WTC11 (cell line): ENCODE results near the gene PCBP3. TPM values are rescaled to one million over a fixed set of nuclear protein-coding genes. Genes with fewer than 3 reads are reported as not detected.
A peak's percentile ranks its signal among the peaks of the same experiment; 100 is the strongest.

Source experiments
- ATAC-seq: fragments of 200-7000 bp; cut with Tn5 transposase; 2 replicates; pipeline ENCODE4 v1.10.0; 2021; ENCODE audit warnings: mild to moderate bottlenecking, moderate library complexity
- CTCF ChIA-PET: fragments of 300-600 bp; sonication (Branson Sonifier 250); formaldehyde crosslinking; loops from one replicate; lab custom pipeline; 2021; ENCODE audit warnings: antibody characterized with exemption; lab: Charles Lee
- POLR2A ChIA-PET: fragments of 350-600 bp; sonication (Branson Sonifier 250); formaldehyde crosslinking; loops from one replicate; lab custom pipeline; 2021; ENCODE audit warnings: antibody characterized with exemption; lab: Charles Lee
- DNase-seq: peaks from one replicate; pipeline ENCODE4 v3.0.0; 2021; ENCODE audit warnings: low spot score
- H3K27ac Mint-ChIP-seq: 2 replicates; pipeline ENCODE4 v1.8.0; 2021; ENCODE audit warnings: mixed read lengths
- H3K27me3 Mint-ChIP-seq: 2 replicates; pipeline ENCODE4 v1.8.0; 2021; ENCODE audit warnings: low read depth, mild to moderate bottlenecking, moderate library complexity, mixed read lengths
- H3K36me3 Mint-ChIP-seq: 2 replicates; pipeline ENCODE4 v1.8.0; 2021; ENCODE audit warnings: mixed read lengths
- H3K4me1 Mint-ChIP-seq: 2 replicates; pipeline ENCODE4 v1.8.0; 2022; ENCODE audit warnings: mixed read lengths
- H3K4me3 Mint-ChIP-seq: 2 replicates; pipeline ENCODE4 v1.8.0; 2021; ENCODE audit warnings: mild to moderate bottlenecking, moderate library complexity, mixed read lengths
- H3K9me3 Mint-ChIP-seq: 2 replicates; pipeline ENCODE4 v1.8.0; 2021; ENCODE audit warnings: mixed read lengths
- ATF1 ChIP-seq: sonication (generic); formaldehyde crosslinking; IDR thresholded peaks from 2 replicates; pipeline ENCODE4 v1.8.1; 2023; ENCODE audit warnings: mild to moderate bottlenecking, moderate library complexity, missing genetic modification reagents
- CREB1 ChIP-seq: sonication (generic); formaldehyde crosslinking; IDR thresholded peaks from 2 replicates; pipeline ENCODE4 v1.8.0; 2023; ENCODE audit warnings: mild to moderate bottlenecking, missing genetic modification reagents
- CREM ChIP-seq: sonication (generic); formaldehyde crosslinking; IDR thresholded peaks from 2 replicates; pipeline ENCODE4 v1.8.1; 2022; ENCODE audit warnings: mild to moderate bottlenecking, missing genetic modification reagents, moderate library complexity
- FOXJ3 ChIP-seq: sonication (generic); formaldehyde crosslinking; IDR thresholded peaks from 2 replicates; pipeline ENCODE4 v1.9.0; 2021; ENCODE audit warnings: missing genetic modification reagents, mild to moderate bottlenecking, borderline replicate concordance
- GTF2I ChIP-seq: fragments of 250-450 bp; sonication (Bioruptor Pico); conservative IDR thresholded peaks from 2 replicates; pipeline ENCODE4 v1.4.0; 2021; ENCODE audit warnings: mild to moderate bottlenecking
- JUN ChIP-seq: sonication (generic); formaldehyde crosslinking; IDR thresholded peaks from 2 replicates; pipeline ENCODE4 v1.8.0; 2023; ENCODE audit warnings: mild to moderate bottlenecking, missing genetic modification reagents
- KAT7 ChIP-seq: sonication (generic); formaldehyde crosslinking; IDR thresholded peaks from 2 replicates; pipeline ENCODE4 v1.8.1; 2023; ENCODE audit warnings: missing genetic modification reagents, mild to moderate bottlenecking, borderline replicate concordance
- NR2C2 ChIP-seq: sonication (generic); formaldehyde crosslinking; IDR thresholded peaks from 2 replicates; pipeline ENCODE4 v1.8.0; 2022; ENCODE audit warnings: mild to moderate bottlenecking, missing genetic modification reagents
- NR3C1 ChIP-seq: sonication (generic); formaldehyde crosslinking; conservative IDR thresholded peaks from 2 replicates; pipeline ENCODE4 v1.8.1; 2023; ENCODE audit warnings: low read depth, mild to moderate bottlenecking, missing genetic modification reagents
- OVOL2 ChIP-seq: fragments of 250-450 bp; sonication (Bioruptor Pico); IDR thresholded peaks from 2 replicates; pipeline ENCODE4 v1.9.0; 2021; ENCODE audit warnings: mild to moderate bottlenecking, borderline replicate concordance
- RELA ChIP-seq: sonication (generic); formaldehyde crosslinking; IDR thresholded peaks from 2 replicates; pipeline ENCODE4 v1.8.1; 2022; ENCODE audit warnings: missing genetic modification reagents, mild to moderate bottlenecking, borderline replicate concordance
- RORB ChIP-seq: fragments of 250-450 bp; sonication (Bioruptor Pico); IDR thresholded peaks from 2 replicates; pipeline ENCODE4 v1.9.0; 2021; ENCODE audit warnings: mild to moderate bottlenecking
- TEAD1 ChIP-seq: sonication (generic); formaldehyde crosslinking; IDR thresholded peaks from 2 replicates; pipeline ENCODE4 v1.8.0; 2022; ENCODE audit warnings: mild to moderate bottlenecking, missing genetic modification reagents
- ZMAT4 ChIP-seq: fragments of 250-450 bp; sonication (Bioruptor Pico); IDR thresholded peaks from 2 replicates; pipeline ENCODE4 v1.9.0; 2021; ENCODE audit warnings: mild to moderate bottlenecking
- ZNF138 ChIP-seq: sonication (generic); formaldehyde crosslinking; conservative IDR thresholded peaks from 2 replicates; pipeline ENCODE4 v1.8.1; 2022; ENCODE audit warnings: mild to moderate bottlenecking, moderate library complexity, missing genetic modification reagents
- ZNF232 ChIP-seq: sonication (generic); formaldehyde crosslinking; IDR thresholded peaks from 2 replicates; pipeline ENCODE4 v1.8.0; 2022; ENCODE audit warnings: mild to moderate bottlenecking, missing genetic modification reagents
- ZNF396 ChIP-seq: fragments of 250-450 bp; sonication (Bioruptor Pico); IDR thresholded peaks from 2 replicates; pipeline ENCODE4 v1.8.0; 2021; ENCODE audit warnings: mild to moderate bottlenecking, moderate library complexity, borderline replicate concordance
- total RNA-seq: library from RNA; stranded (reverse); gene quantifications from 3 replicates; pipeline ENCODE4 v1.2.3, GENCODE V29; 2021
- TF ChIP-seq, protein P1 (sequence below): sonication (generic); formaldehyde crosslinking; IDR thresholded peaks from 2 replicates; pipeline ENCODE4 v1.8.0; 2022; ENCODE audit warnings: missing genetic modification reagents
- TF ChIP-seq, protein P2 (sequence below): fragments of 250-450 bp; sonication (Bioruptor Pico); IDR thresholded peaks from 2 replicates; pipeline ENCODE4 v2.1.2; 2022; ENCODE audit warnings: mild to moderate bottlenecking, moderate library complexity
- TF ChIP-seq, protein P3 (sequence below): sonication (generic); formaldehyde crosslinking; IDR thresholded peaks from 2 replicates; pipeline ENCODE4 v1.8.1; 2022; ENCODE audit warnings: low read depth, mild to moderate bottlenecking, moderate library complexity, missing genetic modification reagents, borderline replicate concordance
- TF ChIP-seq, protein P4 (sequence below): fragments of 250-450 bp; sonication (Bioruptor Pico); IDR thresholded peaks from 2 replicates; pipeline ENCODE4 v1.9.0; 2021; ENCODE audit warnings: mild to moderate bottlenecking

Gene PCBP3
- total RNA-seq, 1 experiment from 2014 or later, result 8.5 TPM

DNA sequence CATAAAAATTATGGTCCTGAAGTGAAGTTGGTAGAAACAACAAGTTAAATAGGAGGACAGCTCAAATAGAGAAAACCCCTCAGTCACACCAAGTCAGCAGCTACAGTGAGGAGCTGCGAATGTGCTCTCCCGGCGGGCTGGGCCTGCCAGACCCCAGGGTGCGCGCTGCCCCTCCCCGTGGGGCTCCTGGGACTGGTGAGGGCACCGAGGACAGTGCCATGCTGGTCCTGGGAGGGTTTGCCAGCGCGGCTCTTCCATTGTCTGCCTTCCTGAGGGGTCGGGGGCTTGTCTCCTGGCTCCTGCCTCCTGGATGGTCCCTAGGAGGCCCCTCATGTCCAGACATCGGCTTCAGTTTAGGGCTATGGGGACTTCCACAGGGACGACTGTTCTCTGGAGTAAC is 121.8 kb downstream of the PCBP3 start (continued):
- TF ChIP-seq, protein P1, sequence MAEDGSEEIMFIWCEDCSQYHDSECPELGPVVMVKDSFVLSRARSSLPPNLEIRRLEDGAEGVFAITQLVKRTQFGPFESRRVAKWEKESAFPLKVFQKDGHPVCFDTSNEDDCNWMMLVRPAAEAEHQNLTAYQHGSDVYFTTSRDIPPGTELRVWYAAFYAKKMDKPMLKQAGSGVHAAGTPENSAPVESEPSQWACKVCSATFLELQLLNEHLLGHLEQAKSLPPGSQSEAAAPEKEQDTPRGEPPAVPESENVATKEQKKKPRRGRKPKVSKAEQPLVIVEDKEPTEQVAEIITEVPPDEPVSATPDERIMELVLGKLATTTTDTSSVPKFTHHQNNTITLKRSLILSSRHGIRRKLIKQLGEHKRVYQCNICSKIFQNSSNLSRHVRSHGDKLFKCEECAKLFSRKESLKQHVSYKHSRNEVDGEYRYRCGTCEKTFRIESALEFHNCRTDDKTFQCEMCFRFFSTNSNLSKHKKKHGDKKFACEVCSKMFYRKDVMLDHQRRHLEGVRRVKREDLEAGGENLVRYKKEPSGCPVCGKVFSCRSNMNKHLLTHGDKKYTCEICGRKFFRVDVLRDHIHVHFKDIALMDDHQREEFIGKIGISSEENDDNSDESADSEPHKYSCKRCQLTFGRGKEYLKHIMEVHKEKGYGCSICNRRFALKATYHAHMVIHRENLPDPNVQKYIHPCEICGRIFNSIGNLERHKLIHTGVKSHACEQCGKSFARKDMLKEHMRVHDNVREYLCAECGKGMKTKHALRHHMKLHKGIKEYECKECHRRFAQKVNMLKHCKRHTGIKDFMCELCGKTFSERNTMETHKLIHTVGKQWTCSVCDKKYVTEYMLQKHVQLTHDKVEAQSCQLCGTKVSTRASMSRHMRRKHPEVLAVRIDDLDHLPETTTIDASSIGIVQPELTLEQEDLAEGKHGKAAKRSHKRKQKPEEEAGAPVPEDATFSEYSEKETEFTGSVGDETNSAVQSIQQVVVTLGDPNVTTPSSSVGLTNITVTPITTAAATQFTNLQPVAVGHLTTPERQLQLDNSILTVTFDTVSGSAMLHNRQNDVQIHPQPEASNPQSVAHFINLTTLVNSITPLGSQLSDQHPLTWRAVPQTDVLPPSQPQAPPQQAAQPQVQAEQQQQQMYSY (CRISPR knock-in tag), result no peak
- TF ChIP-seq ZNF138 (CRISPR knock-in tag) (no peak), RORB (CRISPR knock-in tag) (no peak), CREB1 (CRISPR knock-in tag) (no peak), RELA (CRISPR knock-in tag) (no peak)

DNA sequence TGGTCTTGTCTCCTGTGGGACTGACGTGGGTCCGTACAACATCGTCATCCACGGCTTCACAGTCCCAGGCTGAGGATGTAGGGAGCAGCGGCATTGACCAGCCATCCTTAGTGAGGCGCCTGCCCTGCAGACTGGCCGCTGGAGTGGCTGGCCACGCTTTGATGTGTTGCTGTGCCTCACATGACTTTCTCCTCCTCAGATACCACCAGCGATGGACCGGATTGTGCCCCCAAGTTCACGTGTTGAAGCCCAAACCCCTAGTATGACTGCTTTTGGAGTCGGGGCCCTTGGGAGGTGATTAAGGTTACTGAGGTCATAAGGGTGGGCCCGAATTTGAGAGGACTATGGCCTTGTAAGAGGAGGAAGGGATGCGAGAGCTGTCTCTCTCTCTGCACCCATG is 122.5 kb downstream of the PCBP3 start:
- Mint-ChIP-seq H3K9me3 (no peaks in the 10 kb centered on the region), H3K4me1 (no peaks in the 10 kb centered on the region), H3K27me3 (no peaks in the 10 kb centered on the region), H3K36me3 (no peaks in the 10 kb centered on the region), H3K4me3 (no peak overlapping the region), H3K27ac (peak overlapping the region; percentile 60; the same call in 1 of the 2 replicates)
- TF ChIP-seq TEAD1 (CRISPR knock-in tag) (no peak), GTF2I (CRISPR knock-in tag) (no peak), OVOL2 (no peak), ZNF232 (CRISPR knock-in tag) (no peak), NR2C2 (CRISPR knock-in tag) (no peak), ZNF396 (CRISPR knock-in tag) (no peak), ATF1 (CRISPR knock-in tag) (no peak), CREM (no peak), JUN (CRISPR knock-in tag) (no peak), ZNF138 (CRISPR knock-in tag) (no peak), ZMAT4 (CRISPR knock-in tag) (no peak), KAT7 (CRISPR knock-in tag) (no peak)
- TF ChIP-seq, protein P2, sequence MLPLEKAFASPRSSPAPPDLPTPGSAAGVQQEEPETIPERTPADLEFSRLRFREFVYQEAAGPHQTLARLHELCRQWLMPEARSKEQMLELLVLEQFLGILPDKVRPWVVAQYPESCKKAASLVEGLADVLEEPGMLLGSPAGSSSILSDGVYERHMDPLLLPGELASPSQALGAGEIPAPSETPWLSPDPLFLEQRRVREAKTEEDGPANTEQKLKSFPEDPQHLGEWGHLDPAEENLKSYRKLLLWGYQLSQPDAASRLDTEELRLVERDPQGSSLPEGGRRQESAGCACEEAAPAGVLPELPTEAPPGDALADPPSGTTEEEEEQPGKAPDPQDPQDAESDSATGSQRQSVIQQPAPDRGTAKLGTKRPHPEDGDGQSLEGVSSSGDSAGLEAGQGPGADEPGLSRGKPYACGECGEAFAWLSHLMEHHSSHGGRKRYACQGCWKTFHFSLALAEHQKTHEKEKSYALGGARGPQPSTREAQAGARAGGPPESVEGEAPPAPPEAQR (CRISPR knock-in tag), result no peak
- TF ChIP-seq, protein P3, sequence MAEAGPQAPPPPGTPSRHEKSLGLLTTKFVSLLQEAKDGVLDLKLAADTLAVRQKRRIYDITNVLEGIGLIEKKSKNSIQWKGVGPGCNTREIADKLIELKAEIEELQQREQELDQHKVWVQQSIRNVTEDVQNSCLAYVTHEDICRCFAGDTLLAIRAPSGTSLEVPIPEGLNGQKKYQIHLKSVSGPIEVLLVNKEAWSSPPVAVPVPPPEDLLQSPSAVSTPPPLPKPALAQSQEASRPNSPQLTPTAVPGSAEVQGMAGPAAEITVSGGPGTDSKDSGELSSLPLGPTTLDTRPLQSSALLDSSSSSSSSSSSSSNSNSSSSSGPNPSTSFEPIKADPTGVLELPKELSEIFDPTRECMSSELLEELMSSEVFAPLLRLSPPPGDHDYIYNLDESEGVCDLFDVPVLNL, result no peak
- ChIA-PET CTCF (no interaction called here), POLR2A (interaction anchor here (0.6 kb wide), 1 partner anchor 274 kb away, joined by 4 read pairs; no protein-coding TSS in a partner anchor)
- ATAC-seq (no peak), DNase-seq (no peak)

GRCh38 chr21:45766501-45766900 is 123.0 kb downstream of the PCBP3 start:
- Mint-ChIP-seq H3K27ac (peak overlapping the region; percentile 60), H3K4me3 (no peak overlapping the region), H3K27me3 (no peaks in the 10 kb centered on the region), H3K4me1 (no peaks in the 10 kb centered on the region), H3K36me3 (no peaks in the 10 kb centered on the region), H3K9me3 (no peaks in the 10 kb centered on the region)
- no peak for TF ChIP-seq NR3C1
- TF ChIP-seq FOXJ3, result no peak
- TF ChIP-seq, protein P4, sequence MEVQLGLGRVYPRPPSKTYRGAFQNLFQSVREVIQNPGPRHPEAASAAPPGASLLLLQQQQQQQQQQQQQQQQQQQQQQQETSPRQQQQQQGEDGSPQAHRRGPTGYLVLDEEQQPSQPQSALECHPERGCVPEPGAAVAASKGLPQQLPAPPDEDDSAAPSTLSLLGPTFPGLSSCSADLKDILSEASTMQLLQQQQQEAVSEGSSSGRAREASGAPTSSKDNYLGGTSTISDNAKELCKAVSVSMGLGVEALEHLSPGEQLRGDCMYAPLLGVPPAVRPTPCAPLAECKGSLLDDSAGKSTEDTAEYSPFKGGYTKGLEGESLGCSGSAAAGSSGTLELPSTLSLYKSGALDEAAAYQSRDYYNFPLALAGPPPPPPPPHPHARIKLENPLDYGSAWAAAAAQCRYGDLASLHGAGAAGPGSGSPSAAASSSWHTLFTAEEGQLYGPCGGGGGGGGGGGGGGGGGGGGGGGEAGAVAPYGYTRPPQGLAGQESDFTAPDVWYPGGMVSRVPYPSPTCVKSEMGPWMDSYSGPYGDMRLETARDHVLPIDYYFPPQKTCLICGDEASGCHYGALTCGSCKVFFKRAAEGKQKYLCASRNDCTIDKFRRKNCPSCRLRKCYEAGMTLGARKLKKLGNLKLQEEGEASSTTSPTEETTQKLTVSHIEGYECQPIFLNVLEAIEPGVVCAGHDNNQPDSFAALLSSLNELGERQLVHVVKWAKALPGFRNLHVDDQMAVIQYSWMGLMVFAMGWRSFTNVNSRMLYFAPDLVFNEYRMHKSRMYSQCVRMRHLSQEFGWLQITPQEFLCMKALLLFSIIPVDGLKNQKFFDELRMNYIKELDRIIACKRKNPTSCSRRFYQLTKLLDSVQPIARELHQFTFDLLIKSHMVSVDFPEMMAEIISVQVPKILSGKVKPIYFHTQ (CRISPR knock-in tag), result no peak
- TF ChIP-seq ZNF232 (CRISPR knock-in tag), result no peak
- DNase-seq (no peak), ATAC-seq (no peak)
- ChIA-PET POLR2A (interaction anchor here (0.6 kb wide), 1 partner anchor 273 kb away, joined by 4 read pairs; no protein-coding TSS in a partner anchor), CTCF (no interaction called here)
